Kidney (tissue), 14 donors: ENCODE measurements around the gene CD248. TPM values are rescaled to one million over a fixed set of nuclear protein-coding genes. Genes with fewer than 3 reads are reported as not detected.

ENCODE experiments used
- DNase-seq, 5 donors: peaks; one replicate each; pipeline ENCODE4 v3.0.0-alpha.2; 2013 to 2020
- FAIRE-seq: peaks from 2 replicates; lab custom pipeline; 2012; peaks lifted over from hg19 to GRCh38; lab: Jason Lieb, UNC
- H3K27ac ChIP-seq, 2 donors: one replicate each; pipeline ENCODE4 v1.7.0; 2013; ENCODE audit warnings: low read depth in 2 of 2, low read length in 2 of 2, inconsistent platforms in 1 of 2
- H3K27me3 ChIP-seq: one replicate; pipeline ENCODE4 v1.7.1; 2013; ENCODE audit warnings: low read length, inconsistent platforms; ENCODE audit not compliant: control insufficient read depth, insufficient read depth
- H3K36me3 ChIP-seq, 3 donors: one replicate each; pipeline versions ENCODE4 v1.7.0 to v1.7.1; 2013; ENCODE audit warnings: low read length in 3 of 3, control low read depth in 1 of 3, inconsistent platforms in 1 of 3; ENCODE audit not compliant: insufficient read depth in 3 of 3, control insufficient read depth in 2 of 3
- H3K4me1 ChIP-seq, 3 donors: one replicate each; pipeline versions ENCODE4 v1.7.0 to v1.7.1; 2013; ENCODE audit warnings: low read length in 3 of 3, inconsistent platforms in 1 of 3, low read depth in 1 of 3; ENCODE audit not compliant: control insufficient read depth in 2 of 3, insufficient read depth in 2 of 3
- H3K4me3 ChIP-seq, 3 donors: one replicate each; pipeline versions ENCODE4 v1.7.0 to v1.8.1; 2013; ENCODE audit warnings: low read length in 3 of 3, control low read depth in 1 of 3, inconsistent platforms in 1 of 3
- H3K9ac ChIP-seq, 3 donors: one replicate each; pipeline versions ENCODE4 v1.7.0 to v1.7.1; 2013; ENCODE audit warnings: low read length in 3 of 3, control low read depth in 1 of 3, inconsistent platforms in 1 of 3
- H3K9me3 ChIP-seq, 3 donors: one replicate each; pipeline versions ENCODE4 v1.7.0 to v1.7.1; 2013; ENCODE audit warnings: low read length in 3 of 3, control low read depth in 1 of 3, inconsistent platforms in 1 of 3; ENCODE audit not compliant: control insufficient read depth in 2 of 3, insufficient read depth in 1 of 3
- CTCF ChIP-seq: IDR thresholded peaks from 3 replicates; pipeline ENCODE4 v1.5.1; 2012; ENCODE audit warnings: mild to moderate bottlenecking, moderate library complexity, borderline replicate concordance; ENCODE audit not compliant: insufficient read depth; ENCODE audit errors: extremely low read depth
- intact Hi-C: fragments of 100-400 bp; cut with DNase I; formaldehyde crosslinking; loops from one replicate; pipeline ENCODE4 v1.11.1; 2022
- polyA plus RNA-seq: library from polyadenylated mRNA; stranded (reverse); fragments of 350-450 nt; fragmentation: Illumina TruSeq; extraction: RNeasy Lipid Tissue Mini Kit (QIAGEN cat#74804); gene quantifications from one replicate; pipeline ENCODE4 v1.2.3, GENCODE V29; 2014; ENCODE audit warnings: low read depth, low replicate concordance; ENCODE audit not compliant: insufficient read depth
- total RNA-seq: library from RNA; stranded (reverse); fragmentation: NEBNext Ultra II Directional; extraction: Animal tissue kit (Norgen Biotek cat#: 25700); gene quantifications from one replicate; pipeline ENCODE4 v1.2.1, GENCODE V29; 2021
- donor health status: control.
- donor health status: control.
- donor health status: control.
- donor health status: control.
- donor health status: control.
- donor health status: DM: yes; HTN: yes; CAD: no.
- donor health status: Normal renal cell carcinoma (clear cell type).

Gene CD248
- total and polyA plus RNA-seq, 2 donors from 2014 or later = 14.8 to 22.9 TPM

DNA sequence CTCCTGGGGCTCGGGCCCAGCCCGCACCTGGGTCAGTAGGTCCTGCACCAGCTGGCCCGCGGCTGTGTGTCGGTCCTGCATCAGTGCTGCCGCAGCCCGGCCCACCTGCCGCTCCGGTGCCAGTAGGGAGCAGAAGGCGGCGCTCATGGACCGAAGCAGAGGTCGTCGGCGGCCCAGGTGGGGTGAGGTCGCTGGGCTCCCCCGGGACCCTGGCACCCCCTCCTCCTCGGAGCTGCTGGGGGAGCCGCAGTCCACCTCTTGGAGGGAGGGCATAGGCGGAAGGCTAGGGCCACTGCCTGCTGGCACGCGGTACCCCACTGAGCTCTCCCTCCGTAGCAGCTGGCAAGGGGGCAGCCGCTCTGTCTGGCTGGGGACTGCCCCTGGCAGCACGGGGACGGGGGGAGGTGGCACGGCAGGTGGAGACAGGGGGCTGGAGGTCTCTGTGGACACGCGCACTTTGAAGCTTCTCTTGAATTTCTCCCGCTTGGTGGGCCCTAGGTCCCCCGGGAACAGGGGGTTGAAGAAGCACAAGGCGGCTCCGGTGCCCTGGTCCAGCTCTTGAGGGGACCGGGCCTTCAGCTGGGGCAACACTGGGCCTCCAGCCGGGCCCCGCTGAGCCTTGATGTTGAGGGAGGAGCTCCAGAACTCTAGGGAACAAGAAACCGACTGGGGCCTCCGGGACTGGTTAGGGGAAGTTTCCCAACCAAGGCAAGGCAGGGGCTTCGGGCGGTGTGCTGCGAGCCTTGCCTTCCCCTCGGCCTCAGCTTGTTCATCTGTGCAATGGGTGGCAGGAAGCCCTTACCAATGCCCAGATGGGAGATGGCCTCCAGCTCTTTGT is 18.0 kb upstream of the CD248 start:
- no peak for TF ChIP-seq CTCF
- intact Hi-C loops = no loop called here
- peak in 2 of 5 donors; percentile 51 to 79 for DNase-seq
- Histone ChIP-seq H3K4me3 (peak overlapping the region in 1 of 3 donors; percentile 42), H3K27ac (no peak overlapping the region), H3K4me1 (peaks cover 0 to 8% (median 2%) of the 10 kb centered on the region in 3 donors), H3K9me3 (no peaks in the 10 kb centered on the region), H3K9ac (no peak overlapping the region), H3K36me3 (peaks cover 0 to 5% (median 1%) of the 10 kb centered on the region in 3 donors), H3K27me3 (no peaks in the 10 kb centered on the region)
- FAIRE-seq = no peak

DNA sequence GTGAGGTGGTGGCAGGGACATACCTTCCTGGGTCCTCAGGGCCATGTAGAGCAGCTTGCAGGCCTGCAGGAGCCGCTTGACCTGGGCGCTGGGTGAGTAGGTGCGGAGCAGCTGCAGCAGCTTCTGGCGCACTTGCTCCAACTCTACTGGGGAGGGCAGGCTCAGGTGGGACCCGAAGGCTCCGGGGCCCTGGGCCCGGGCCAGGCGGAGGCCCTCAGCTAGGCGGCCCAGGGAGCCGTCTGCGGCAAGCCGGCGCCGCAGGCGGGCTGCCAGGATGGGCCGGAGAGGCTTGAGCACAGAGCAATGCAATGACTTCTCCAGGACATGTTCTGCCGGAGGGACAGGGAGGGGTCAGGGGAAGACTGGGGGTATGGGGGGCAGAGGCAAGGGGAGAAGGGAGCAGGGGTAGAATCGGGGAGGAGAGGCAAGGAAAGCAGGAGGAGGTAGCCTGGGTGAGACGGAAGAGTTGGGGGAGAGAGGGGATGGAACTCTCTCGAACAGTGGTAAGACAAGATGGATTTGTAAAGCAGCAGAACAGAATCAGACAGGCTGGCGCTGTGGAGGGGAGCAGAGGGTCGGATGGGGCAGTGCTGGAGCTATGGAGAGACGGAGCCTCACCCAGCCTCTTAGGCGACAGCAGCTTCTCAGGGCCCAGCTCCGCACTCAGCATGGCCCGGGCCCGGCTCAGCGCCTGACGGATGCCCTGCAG is 17.2 kb upstream of the CD248 start:
- peak in 2 of 5 donors; percentile 33 to 61 for DNase-seq
- Histone ChIP-seq H3K9ac (no peak overlapping the region), H3K4me3 (no peak overlapping the region), H3K4me1 (peaks cover 0 to 8% (median 2%) of the 10 kb centered on the region in 3 donors), H3K27me3 (no peaks in the 10 kb centered on the region), H3K9me3 (no peaks in the 10 kb centered on the region), H3K27ac (no peak overlapping the region), H3K36me3 (peaks cover 0 to 2% (median 0%) of the 10 kb centered on the region in 3 donors)
- intact Hi-C loops = no loop called here
- no peak for FAIRE-seq
- no peak for TF ChIP-seq CTCF

DNA sequence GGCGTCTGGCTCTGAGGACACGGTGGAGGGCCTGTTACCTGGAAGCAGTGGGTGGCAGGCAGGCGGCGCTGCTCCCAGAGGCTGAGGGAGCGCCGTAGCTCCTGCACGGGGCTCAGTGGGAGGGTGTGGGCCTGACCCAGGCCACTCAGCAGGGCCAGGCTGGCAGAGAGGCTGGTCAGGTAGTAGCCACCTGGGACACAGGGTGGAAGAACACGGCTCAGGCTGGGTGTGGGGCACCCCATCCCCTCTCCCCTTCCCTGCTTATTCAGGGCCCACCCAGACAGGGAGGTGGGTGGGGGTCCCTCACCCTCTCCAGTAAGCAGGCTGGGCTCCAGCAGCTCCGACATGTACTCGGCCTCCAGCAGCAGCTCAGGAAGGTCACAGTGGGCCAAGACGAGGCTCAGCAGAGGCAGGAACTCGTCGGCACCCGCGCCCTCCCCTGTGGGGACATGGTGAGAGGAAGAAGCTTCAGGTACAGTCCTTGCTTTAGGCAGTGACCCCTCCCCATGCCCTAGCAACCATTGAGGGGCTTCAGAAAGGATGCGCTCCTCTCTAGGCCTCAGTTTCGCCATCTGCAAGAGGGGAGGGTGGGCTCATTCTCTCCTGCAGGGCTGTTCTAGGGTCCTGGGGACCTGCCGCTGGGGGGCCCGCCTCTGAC is 16.5 kb upstream of the CD248 start:
- FAIRE-seq (no peak), DNase-seq (peak in 1 of 5 donors; percentile 51)
- intact Hi-C loops = no loop called here

More for the DNA sequence above, 16.5 kb upstream of the CD248 start:
- no peak overlapping the region for H3K9ac ChIP-seq
- H3K4me3 ChIP-seq = no peak overlapping the region
- H3K9me3 ChIP-seq = no peaks in the 10 kb centered on the region
- no peaks in the 10 kb centered on the region for H3K36me3 ChIP-seq
- no peak for TF ChIP-seq CTCF
- H3K27ac ChIP-seq = no peak overlapping the region
- peaks cover 2 to 13% (median 4%) of the 10 kb centered on the region in 3 donors for H3K4me1 ChIP-seq
- no peaks in the 10 kb centered on the region for H3K27me3 ChIP-seq
